ENCODE data around the gene SUGCT. TPM values are rescaled to one million over a fixed set of nuclear protein-coding genes. Genes with fewer than 3 reads are reported as not detected.

The SUGCT gene
- total and polyA plus RNA-seq, 10 donors: 1.4 to 13.6 (median 2.5) TPM

DNA sequence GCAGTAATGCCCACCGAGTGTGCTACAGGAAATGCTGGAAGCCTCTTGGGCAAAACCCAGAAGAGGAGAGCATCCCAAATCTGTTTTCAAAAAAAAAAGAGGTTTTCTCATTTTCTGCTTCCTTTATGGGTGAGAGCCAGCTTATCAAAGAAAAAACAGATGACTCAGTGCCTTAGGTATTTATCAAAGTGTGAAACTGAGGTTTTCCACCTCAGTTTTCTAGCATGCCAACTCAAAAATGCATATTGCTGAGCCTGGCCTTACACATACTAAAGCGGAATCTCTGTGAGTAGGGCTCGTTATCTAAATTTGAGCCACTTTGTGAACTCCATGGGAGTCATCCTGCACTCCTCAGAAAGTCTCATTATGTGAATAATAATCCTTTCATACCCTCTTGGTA lies 705.1 kb downstream of the SUGCT start:
- TF ChIP-seq POLR2A (IDR thresholded peaks at IDR 0.05): no peak
- no peak for TF ChIP-seq POLR2AphosphoS5 (IDR thresholded peaks at IDR 0.05)
- no peaks in the 10 kb centered on the region for H3K36me3 ChIP-seq
- intact Hi-C loops (cut with DNase I; ENCODE audit: low total_unique reads): no loop called here
- H3K9me3 ChIP-seq: peaks cover 0 to 29% (median 13%) of the 10 kb centered on the region in 8 donors
- H3K27ac ChIP-seq: no peak overlapping the region
- 70 to 87% (median 76%) methylated on average over 3 of the region's 3 CpGs for WGBS, 5 donors
- no peaks in the 10 kb centered on the region for H3K4me1 ChIP-seq
- H3K4me3 ChIP-seq: no peak overlapping the region
- no peak for DNase-seq
- H3K27me3 ChIP-seq (replicated peaks in 1 of 7): no peaks in the 10 kb centered on the region

DNA sequence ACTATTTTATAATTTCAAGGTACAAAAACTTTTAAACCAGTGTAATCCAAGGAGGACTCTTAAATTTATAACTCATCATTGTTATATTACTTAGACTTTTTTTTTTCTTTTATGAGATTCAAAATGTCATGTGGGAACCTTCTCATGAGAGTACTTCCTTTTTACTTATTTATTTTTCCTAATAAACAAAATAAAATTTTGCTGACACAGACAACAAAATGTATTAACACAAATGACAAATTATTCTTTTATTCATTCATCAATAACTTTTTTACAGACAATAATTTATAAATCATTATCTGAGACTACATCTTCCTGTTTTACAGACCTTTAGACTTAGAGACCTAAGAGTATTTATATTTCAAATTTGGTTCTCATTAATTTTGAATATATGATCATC lies 706.2 kb downstream of the SUGCT start:
- peaks cover 0 to 29% (median 13%) of the 10 kb centered on the region in 8 donors for H3K9me3 ChIP-seq
- H3K27ac ChIP-seq: no peak overlapping the region
- H3K36me3 ChIP-seq: no peaks in the 10 kb centered on the region
- no peaks in the 10 kb centered on the region for H3K4me1 ChIP-seq
- no peak overlapping the region for H3K4me3 ChIP-seq
- no peaks in the 10 kb centered on the region for H3K27me3 ChIP-seq (replicated peaks in 1 of 7)
- no peak for TF ChIP-seq POLR2AphosphoS5 (IDR thresholded peaks at IDR 0.05)
- TF ChIP-seq, protein P1, sequence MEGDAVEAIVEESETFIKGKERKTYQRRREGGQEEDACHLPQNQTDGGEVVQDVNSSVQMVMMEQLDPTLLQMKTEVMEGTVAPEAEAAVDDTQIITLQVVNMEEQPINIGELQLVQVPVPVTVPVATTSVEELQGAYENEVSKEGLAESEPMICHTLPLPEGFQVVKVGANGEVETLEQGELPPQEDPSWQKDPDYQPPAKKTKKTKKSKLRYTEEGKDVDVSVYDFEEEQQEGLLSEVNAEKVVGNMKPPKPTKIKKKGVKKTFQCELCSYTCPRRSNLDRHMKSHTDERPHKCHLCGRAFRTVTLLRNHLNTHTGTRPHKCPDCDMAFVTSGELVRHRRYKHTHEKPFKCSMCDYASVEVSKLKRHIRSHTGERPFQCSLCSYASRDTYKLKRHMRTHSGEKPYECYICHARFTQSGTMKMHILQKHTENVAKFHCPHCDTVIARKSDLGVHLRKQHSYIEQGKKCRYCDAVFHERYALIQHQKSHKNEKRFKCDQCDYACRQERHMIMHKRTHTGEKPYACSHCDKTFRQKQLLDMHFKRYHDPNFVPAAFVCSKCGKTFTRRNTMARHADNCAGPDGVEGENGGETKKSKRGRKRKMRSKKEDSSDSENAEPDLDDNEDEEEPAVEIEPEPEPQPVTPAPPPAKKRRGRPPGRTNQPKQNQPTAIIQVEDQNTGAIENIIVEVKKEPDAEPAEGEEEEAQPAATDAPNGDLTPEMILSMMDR (IDR thresholded peaks at IDR 0.05 in 8 of 11, conservative IDR thresholded peaks at IDR 0.05 in 3 of 11): no peak
- no peak for TF ChIP-seq POLR2A (IDR thresholded peaks at IDR 0.05)
- intact Hi-C loops (cut with DNase I; ENCODE audit: low total_unique reads): no loop called here
- DNase-seq: no peak

DNA sequence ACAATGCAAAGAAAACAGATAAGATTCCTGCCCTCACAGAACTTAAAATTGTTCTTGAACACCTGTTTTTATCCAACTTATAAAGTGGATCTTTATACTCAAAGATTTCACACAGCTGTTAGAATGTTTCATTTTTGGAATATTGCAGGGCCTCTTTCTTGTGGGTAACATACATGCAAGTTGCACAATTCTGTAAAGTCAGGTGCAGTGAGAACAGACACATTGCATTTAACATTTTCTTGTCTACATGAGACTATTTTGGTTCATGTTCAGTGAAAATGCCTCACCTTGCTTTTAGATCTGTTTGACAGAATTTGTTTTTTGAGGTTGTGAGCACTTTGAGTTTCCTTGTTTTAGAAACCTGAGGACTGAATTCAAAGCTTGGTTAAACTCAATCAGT lies 707.8 kb downstream of the SUGCT start:
- no peak overlapping the region for H3K27ac ChIP-seq
- TF ChIP-seq POLR2AphosphoS5 (IDR thresholded peaks at IDR 0.05): no peak
- no peak for TF ChIP-seq POLR2A (IDR thresholded peaks at IDR 0.05)
- TF ChIP-seq, protein P1 (IDR thresholded peaks at IDR 0.05 in 8 of 11, conservative IDR thresholded peaks at IDR 0.05 in 3 of 11): no peak
- intact Hi-C loops (cut with DNase I; ENCODE audit: low total_unique reads): no loop called here
- no peak for DNase-seq
- no peaks in the 10 kb centered on the region for H3K4me1 ChIP-seq
- no peaks in the 10 kb centered on the region for H3K27me3 ChIP-seq (replicated peaks in 1 of 7)
- H3K4me3 ChIP-seq: no peak overlapping the region
- H3K9me3 ChIP-seq: peaks cover 0 to 29% (median 13%) of the 10 kb centered on the region in 8 donors
- no peaks in the 10 kb centered on the region for H3K36me3 ChIP-seq

DNA sequence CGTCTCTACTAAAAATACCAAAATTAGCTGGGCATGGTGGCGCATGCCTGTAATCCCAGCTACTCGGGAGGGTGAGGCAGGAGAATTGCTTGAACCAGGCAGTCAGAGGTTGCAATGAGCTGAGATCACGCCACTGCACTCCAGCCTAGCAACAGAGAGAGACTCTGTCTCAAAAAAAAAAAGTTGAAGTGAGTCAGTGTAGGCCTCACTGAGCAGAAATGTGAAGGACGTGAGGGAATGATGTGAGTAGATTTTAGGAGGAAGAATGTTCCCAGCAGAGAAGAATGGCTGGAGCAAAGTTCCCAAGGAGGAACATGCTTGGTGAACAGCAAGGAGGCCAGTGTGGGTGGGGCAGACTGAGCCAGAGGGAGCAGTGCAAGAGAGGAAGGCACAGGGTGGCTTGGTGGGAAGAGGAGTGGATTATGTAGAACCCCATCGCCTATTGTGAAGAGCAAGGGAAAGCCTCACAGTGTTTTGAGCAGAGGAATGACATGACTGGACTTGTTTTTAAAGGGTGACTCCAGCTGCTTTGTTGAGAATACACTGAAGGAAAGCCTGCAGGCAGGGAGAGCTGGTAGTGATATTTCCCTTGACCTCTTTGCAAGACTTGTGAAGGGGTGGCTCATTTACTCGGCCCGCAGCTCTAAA lies 708.7 kb downstream of the SUGCT start:
- no peak overlapping the region for H3K27ac ChIP-seq
- intact Hi-C loops (cut with DNase I; ENCODE audit: low total_unique reads): no loop called here
- DNase-seq: no peak
- no peaks in the 10 kb centered on the region for H3K36me3 ChIP-seq
- TF ChIP-seq, protein P1 (IDR thresholded peaks at IDR 0.05 in 8 of 11, conservative IDR thresholded peaks at IDR 0.05 in 3 of 11): no peak
- TF ChIP-seq POLR2AphosphoS5 (IDR thresholded peaks at IDR 0.05) (no peak), POLR2A (IDR thresholded peaks at IDR 0.05) (no peak)
- no peaks in the 10 kb centered on the region for H3K27me3 ChIP-seq (replicated peaks in 1 of 7)
- H3K4me3 ChIP-seq: no peak overlapping the region
- H3K9me3 ChIP-seq: peaks cover 0 to 29% (median 13%) of the 10 kb centered on the region in 8 donors
- WGBS, 5 donors: 87 to 96% (median 92%) methylated on average over 8 of the region's 8 CpGs
- H3K4me1 ChIP-seq: no peaks in the 10 kb centered on the region
